OCI-M2 (cell line): ENCODE data around the gene EML6.
"Not testable (repeated sequence)": the region's sequence is repeated elsewhere in the genome, so short reads cannot be mapped to it uniquely, and the experiment has no call there.

Source experiments
- DNase-seq: peaks from one replicate; lab custom pipeline; 2025; ENCODE audit not compliant: unreplicated experiment; lab: John Stamatoyannopoulos, UW

The EML6 gene

GRCh38 chr2:54841500-54841899 is 118.0 kb downstream of the EML6 start:
- DNase-seq = not testable (repeated sequence)

- DNase-seq = no peak
Measured at GRCh38 chr2:54845094-54845493, 121.6 kb downstream of the EML6 start.

- no peak for DNase-seq
Measured at GRCh38 chr2:54845514-54845913, 122.1 kb downstream of the EML6 start.

DNA sequence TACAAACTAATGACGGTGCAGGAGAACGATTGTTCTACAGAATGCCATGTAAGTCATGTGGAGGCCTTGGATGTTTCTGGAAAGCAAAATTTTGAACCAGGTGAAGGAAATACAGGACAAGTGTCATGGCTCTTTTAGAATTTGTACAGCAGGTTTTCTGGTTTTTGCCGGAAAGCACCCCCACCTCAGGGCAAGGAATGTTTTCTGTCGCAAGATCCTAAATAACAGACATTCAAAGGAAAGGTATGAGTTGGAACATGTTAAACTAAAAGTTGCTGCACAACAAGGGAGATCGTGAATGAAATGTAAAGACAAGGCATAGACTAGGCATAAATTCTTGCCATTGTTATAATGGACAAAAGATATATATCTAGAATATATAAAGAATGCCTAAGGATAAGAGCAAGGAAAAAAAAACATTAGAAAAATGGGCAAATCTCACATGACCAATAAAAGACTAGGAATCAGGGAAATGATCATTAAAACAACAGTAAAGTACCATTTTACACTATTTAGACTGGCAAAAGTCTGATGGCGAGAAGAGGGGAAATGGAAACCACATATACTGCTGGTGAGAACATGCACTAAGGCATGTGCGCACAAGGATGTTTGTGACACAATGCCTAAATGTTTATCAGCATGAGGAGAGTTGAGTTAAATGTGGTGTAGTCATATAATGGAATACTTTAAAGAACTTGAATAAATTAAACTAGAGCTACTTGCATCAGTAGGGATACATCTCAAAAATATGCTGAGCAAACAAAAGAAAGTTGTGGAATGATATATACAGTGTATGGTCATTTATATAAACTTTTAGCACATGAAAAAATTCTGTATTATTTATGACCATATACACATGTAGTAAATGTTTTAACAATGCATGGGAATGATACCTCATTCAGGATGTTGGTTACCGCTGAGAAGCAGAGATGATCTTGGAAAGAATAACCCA is 127.0 kb downstream of the EML6 start:
- DNase-seq = no peak

DNA sequence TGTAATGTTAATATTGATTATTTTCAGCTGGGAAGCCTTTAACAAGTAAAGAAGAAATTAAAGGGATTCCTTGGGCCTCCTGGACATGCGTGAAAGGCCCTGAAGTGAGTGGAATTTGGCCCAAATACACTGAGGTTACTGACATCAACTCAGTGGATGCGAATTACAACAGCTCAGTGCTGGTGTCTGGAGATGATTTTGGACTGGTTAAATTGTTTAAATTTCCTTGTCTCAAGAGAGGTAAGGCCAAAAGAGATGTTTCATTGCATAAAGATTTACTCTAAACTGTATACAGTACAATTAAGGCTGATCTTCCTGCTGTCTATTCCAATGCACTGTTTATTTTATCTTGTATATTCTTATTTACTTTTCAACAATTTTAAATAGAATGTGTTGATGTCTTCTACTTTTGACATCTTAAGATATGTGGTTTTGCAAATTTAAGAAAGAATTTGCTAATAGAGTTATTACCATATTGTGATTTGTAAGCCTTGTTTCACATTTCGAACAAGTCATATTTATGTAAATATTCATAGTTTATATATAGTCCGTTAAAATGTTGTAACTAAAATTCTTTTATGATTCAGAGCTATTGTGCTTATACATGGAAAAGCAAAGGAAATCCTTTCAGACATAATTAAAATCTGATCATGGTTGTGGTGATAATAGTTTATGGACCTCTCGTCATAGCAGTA is 130.3 kb downstream of the EML6 start:
- no peak for DNase-seq

DNA sequence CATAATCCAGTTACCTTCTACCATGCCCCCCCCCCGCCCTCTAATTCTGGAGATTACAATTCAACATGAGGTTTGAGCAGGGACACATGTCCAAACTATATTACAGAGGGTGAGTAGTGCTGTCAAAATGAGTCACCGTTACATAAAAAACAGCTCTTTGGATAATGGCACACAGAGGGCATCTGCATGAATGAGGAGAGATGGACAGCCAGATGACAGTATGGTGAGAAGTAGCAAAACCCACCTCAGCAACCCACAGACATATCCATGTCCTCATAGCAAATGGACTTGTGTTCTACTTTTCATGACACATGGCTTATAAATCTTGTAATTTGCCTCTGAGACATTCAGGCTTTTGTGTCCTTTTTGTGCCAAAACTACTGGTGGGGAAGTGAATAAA is 132.0 kb downstream of the EML6 start:
- DNase-seq = no peak

GRCh38 chr2:54858021-54858681 is 134.7 kb downstream of the EML6 start:
- no peak for DNase-seq

GRCh38 chr2:54859416-54859815 is 136.0 kb downstream of the EML6 start:
- no peak for DNase-seq

DNA sequence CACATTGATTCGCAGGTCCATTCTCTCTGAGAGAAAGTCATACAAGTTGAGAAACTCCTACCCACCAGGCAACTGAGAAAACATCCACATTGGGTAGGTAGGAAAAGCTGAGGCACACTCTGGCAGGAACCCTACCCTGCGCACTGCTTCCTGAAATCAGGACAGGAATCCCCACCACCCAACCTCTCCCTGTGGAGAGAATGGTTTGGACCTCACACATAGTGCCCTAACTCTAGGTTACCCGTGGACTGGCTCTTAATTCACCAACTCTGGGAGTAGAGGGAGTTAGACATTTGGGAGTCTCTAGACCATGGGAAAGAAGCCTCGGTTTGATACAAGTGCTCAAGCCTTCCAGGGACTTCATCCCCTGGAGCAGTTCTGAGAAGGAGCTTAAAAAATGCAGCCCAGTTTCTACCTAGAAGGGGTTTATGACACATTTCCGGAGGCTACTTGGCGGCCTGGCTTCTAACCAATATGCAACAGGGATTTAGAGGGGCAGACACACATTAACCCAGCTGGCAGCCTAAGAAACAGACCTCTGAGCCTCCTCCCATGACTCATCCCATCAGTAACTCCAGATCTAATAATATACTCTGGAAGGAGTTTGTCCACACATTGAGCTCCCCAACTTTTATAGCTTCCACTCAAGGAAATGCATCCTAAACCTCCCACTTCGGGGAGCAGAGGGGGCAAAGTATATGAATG is 136.7 kb downstream of the EML6 start:
- no peak for DNase-seq

- DNase-seq = no peak
Measured at GRCh38 chr2:54862229-54862628, 138.8 kb downstream of the EML6 start.

DNA sequence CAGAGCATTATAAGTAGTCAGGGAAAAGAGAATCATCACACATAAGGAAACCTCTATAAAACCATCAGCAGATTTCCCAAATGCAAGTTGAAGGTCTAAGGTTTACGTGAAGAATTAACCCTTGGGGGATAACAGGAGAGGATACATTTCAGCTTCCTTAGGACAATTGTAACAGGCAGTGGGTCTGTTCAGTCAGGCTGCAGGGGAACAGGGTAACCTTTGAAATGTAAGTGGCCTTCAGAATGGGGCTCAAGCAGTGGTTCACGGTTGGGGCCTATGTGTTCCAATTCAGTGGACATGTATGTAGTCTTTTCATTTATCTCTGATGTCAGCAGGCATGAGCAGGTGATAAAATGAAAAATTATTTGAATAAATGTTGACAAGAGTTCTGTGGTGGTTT is 139.3 kb downstream of the EML6 start:
- no peak for DNase-seq

DNA sequence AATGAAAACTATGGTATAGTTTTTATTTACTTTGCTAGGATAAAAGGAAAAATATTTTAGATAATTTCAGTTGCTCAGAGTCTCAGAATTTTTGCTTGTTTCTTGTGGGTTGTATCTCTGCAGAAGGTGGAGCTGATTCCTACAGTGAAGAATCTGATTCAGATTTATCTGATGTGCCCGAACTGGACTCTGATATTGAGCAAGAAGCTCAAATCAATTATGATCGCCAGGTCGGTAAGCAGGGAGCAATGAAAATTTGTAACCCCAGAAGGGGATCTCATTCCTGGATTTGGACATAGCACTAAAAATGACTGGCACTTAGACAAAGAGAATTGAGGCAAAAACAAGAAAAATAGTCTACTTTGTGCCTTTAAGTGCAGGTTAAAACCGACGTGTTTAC is 140.2 kb downstream of the EML6 start:
- DNase-seq = no peak

DNA sequence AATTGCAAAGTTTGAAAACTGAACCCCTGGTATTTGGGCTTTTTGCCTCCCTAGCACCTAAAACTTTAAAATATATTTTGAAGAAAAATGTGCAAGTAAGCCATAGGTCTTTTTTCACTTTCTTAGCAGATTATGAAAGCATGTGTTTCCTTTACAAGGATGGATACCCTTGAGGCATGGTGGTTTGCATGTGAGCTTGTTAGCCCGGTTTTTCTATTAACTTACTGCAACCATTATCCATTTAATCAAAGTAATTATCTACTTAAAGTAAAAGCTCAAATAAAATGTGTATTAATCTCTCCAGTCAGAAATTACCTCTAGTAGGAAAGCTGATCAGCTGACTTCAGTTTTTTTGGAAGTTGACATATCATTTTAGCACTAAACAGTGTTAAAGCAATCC is 140.6 kb downstream of the EML6 start:
- no peak for DNase-seq

GRCh38 chr2:54864727-54865126 is 141.3 kb downstream of the EML6 start:
- DNase-seq = no peak

DNA sequence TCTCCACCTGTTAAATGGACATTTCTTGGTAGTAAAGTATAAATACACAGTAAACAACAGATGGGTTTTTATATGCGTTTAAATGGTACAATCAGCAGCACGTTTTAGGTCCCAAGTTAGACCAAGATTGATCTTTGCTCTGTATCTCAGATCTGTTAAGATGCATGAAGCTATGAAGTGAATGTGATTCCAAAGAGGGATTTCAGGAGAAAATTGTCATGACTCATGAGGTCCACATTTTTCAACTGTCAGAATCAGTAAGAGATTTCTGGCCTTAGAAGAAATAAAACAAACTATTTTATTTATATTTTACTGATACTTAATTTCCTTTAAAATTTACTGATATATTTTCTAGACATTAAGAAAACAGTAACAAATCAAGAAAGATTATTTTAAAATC is 142.7 kb downstream of the EML6 start:
- DNase-seq = no peak

DNA sequence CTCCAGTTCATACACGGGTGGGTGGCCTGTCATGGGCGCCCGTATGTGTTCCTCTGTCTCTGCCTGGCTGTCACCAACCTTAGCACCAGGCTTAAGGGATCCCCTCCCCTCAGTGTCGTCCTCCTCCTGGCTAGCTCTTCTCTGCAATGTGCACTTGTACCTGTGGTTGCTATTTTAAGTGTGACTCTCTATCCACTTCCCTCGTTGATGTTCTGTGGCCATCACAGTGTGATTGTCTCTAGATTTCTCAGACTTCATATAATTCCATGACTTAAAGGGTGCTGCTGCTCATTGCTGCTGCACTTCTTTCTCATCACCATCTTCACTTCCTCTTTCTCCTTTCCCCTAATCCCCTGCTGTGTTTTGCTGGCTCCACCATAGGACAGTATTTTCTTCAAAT is 143.4 kb downstream of the EML6 start:
- DNase-seq = no peak

DNA sequence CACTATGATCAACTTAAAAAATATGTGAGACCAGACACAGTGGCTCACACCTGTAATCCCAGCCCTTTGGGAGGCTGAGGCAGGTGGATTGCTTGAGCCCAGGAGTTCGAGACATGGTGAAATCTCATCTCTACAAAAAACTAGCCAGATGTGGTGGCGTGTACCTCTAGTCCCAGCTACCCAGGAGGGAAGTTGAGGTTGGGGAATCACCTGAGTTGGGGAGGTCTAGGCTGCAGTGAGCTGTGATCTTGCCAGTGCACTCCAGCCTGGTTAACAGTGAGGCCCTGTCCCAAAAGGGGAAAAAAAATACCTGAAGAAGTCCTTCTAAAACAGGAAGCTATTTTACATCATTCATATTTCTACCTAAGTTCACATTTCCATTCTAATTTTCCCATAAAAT is 144.0 kb downstream of the EML6 start:
- no peak for DNase-seq

DNA sequence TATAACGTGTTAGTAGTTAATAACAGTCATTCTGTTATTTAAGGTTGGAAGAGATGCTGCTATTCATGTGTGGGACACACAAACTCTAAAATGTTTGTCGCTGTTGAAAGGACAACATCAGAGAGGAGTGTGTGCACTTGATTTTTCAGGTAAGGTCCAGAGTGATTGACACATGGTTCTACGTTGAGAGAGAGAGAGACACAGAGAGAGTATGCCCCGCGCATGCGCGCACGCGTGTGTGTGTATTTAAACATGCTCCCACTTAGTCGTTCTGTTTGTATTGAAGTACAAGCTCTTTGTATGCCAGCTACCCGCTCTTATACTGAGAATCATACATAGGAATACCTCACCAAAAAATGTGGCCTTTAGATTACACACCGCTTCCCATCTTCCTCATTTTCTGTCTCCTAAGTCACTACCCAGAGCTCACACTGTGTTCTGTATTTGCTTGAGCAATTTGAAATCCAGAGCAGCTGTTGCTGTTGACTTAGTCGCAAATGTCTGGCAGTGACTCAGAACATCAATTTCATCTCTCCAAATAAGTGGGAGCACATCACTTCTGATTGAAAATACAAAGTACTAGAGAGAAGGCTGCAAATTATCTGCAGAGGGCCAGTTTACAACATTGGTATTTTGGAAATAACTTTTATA is 148.1 kb downstream of the EML6 start:
- DNase-seq = no peak

- DNase-seq = no peak
Measured at GRCh38 chr2:54872780-54873179, 149.3 kb downstream of the EML6 start.

DNA sequence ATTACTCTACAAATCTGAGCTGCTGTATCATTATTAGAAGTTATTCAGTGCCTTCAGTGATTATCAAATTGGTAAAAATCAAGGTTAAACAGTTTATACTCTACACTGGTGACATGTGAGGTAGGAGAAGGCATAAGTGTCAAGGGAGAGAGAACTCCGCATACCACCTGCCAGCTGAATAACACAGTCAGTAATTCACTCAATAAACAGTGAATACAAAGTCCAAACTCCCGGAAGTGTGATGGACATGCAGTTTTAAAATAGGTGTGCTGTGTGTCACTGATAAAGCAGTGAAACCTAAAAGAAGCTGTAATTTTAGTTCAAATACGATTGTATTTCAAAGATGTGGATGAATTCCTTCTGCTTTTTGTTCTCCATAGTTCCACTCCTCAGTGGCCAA is 149.8 kb downstream of the EML6 start:
- not testable (repeated sequence) for DNase-seq

DNA sequence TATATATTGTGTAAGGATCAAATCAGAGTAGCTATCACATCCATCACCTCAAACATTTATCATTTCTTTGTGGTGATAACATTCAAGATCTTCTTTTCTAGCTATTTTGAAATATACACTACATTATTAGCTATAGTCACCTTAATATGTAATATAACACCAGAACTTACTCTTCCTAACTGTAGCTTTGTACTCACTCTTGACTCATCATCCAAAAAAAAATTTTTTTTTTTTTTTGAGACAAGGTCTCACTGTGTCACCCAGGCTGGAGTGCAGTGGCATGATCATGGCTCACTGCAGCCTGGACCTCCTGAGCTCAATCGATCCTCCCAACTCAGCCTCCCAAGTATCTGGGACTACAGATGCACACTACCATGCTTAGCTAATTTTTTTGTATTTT is 153.3 kb downstream of the EML6 start:
- DNase-seq = no peak
